SK-N-SH (cell line): ENCODE measurements around the gene RPRD2.

Experiments
- GATA2 ChIP-seq: sonication (generic); formaldehyde crosslinking; IDR thresholded peaks from 2 replicates; pipeline ENCODE4 v1.5.0; 2020; ENCODE audit warnings: mild to moderate bottlenecking, missing genetic modification reagents
- RAD21 ChIP-seq: IDR thresholded peaks from 2 replicates; pipeline ENCODE4 v1.6.1; 2012; ENCODE audit warnings: mild to moderate bottlenecking, low read length
- RCOR1 ChIP-seq: fragments of 150-350 bp; IDR thresholded peaks from 2 replicates; pipeline ENCODE4 v1.6.1; 2017; ENCODE audit warnings: antibody characterized with exemption, low read length
- SIN3A ChIP-seq: IDR thresholded peaks from 2 replicates; pipeline ENCODE4 v1.6.1; 2012; ENCODE audit warnings: low read depth, mild to moderate bottlenecking, low read length, moderate library complexity, borderline replicate concordance
- SMC3 ChIP-seq: IDR thresholded peaks from 2 replicates; pipeline ENCODE4 v1.6.1; 2012; ENCODE audit warnings: low read depth, low read length, improper control_type of control experiment
- TF ChIP-seq, protein P1 (sequence below): fragments of 200-600 bp; sonication (generic); IDR thresholded peaks from 2 replicates; pipeline ENCODE4 v1.6.1; 2017; ENCODE audit warnings: antibody characterized with exemption, mild to moderate bottlenecking, moderate library complexity
- TF ChIP-seq, protein P2 (sequence below): IDR thresholded peaks from 2 replicates; pipeline ENCODE4; 2012

- TF ChIP-seq SIN3A (no peak), RAD21 (no peak), RCOR1 (no peak), GATA2 (CRISPR knock-in tag) (no peak), SMC3 (no peak)
- TF ChIP-seq, protein P1, sequence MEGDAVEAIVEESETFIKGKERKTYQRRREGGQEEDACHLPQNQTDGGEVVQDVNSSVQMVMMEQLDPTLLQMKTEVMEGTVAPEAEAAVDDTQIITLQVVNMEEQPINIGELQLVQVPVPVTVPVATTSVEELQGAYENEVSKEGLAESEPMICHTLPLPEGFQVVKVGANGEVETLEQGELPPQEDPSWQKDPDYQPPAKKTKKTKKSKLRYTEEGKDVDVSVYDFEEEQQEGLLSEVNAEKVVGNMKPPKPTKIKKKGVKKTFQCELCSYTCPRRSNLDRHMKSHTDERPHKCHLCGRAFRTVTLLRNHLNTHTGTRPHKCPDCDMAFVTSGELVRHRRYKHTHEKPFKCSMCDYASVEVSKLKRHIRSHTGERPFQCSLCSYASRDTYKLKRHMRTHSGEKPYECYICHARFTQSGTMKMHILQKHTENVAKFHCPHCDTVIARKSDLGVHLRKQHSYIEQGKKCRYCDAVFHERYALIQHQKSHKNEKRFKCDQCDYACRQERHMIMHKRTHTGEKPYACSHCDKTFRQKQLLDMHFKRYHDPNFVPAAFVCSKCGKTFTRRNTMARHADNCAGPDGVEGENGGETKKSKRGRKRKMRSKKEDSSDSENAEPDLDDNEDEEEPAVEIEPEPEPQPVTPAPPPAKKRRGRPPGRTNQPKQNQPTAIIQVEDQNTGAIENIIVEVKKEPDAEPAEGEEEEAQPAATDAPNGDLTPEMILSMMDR: no peak
- TF ChIP-seq, protein P2, sequence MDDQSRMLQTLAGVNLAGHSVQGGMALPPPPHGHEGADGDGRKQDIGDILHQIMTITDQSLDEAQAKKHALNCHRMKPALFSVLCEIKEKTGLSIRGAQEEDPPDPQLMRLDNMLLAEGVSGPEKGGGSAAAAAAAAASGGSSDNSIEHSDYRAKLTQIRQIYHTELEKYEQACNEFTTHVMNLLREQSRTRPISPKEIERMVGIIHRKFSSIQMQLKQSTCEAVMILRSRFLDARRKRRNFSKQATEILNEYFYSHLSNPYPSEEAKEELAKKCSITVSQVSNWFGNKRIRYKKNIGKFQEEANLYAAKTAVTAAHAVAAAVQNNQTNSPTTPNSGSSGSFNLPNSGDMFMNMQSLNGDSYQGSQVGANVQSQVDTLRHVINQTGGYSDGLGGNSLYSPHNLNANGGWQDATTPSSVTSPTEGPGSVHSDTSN: no peak
These were observed 24.3 kb downstream of the RPRD2 start for GRCh38 chr1:150388241-150388640.
